ENCODE measurements around the gene SFMBT1.

The SFMBT1 gene

GRCh38 chr3:53069422-53070068 lies 23.7 kb upstream of the SFMBT1 start:
- no peak overlapping the region for H3K9ac ChIP-seq (ENCODE audit: low read length)
- 0 out of 2 replicates have a peak, but pooled peaks cover 3% of the 10 kb centered on the region for H3F3A ChIP-seq (ENCODE audit: insufficient read depth)
- no peaks in the 10 kb centered on the region for H3K27me3 ChIP-seq (ENCODE audit: low read length)
- H3K27ac ChIP-seq (ENCODE audit: low read depth, low read length) = no peak overlapping the region
- H3K9me3 ChIP-seq (ENCODE audit: insufficient read depth, low read length) = no peaks in the 10 kb centered on the region
- no peaks in the 10 kb centered on the region for H3K79me2 ChIP-seq (ENCODE audit: insufficient read depth, low read length)
- H4K20me1 ChIP-seq (ENCODE audit: low read depth, low read length) = no peaks in the 10 kb centered on the region
- TF ChIP-seq EZH2phosphoT487 (conservative IDR thresholded peaks at IDR 0.05; ENCODE audit: low read length) (no peak), CTCF (IDR thresholded peaks at IDR 0.05; ENCODE audit: insufficient read depth, low read length, poor library complexity, severe bottlenecking) (no peak)
- no peak overlapping the region for H2AFZ ChIP-seq (ENCODE audit: low read depth, low read length, severe bottlenecking)
- no peaks in the 10 kb centered on the region for H3K9me2 ChIP-seq (replicated peaks; ENCODE audit: insufficient read depth, low read length)
- no peak overlapping the region for H3K4me2 ChIP-seq (ENCODE audit: low read depth, low read length, poor library complexity, severe bottlenecking)
- no peaks in the 10 kb centered on the region for H3K36me3 ChIP-seq (ENCODE audit: low read length)
- no peak overlapping the region for H3K4me3 ChIP-seq (ENCODE audit: insufficient read depth, low read length, poor library complexity, severe bottlenecking)

DNA sequence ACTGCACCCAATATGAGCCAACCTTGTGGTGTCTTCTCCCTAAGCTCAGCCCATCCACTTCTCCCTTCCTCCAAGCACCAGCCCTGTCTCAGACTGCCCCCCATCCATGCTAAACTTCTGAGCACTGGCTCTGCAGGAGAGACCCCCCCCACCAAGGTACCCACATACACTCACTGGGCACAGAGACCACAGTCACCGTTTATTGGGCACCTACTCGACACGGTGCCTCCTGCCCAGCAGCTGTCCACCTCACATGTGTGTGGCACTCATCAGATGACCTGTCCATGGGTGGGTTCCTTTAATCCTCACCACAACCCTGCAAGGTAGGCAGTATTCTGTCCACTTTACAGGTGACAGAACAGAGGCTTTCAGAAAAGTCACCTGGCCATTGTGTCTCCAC lies 22.3 kb upstream of the SFMBT1 start:
- no peaks in the 10 kb centered on the region for H4K20me1 ChIP-seq (ENCODE audit: low read depth, low read length)
- H3K79me2 ChIP-seq (ENCODE audit: insufficient read depth, low read length) = no peaks in the 10 kb centered on the region
- no peak overlapping the region for H3K27ac ChIP-seq (ENCODE audit: low read depth, low read length)
- no peaks in the 10 kb centered on the region for H3K27me3 ChIP-seq (ENCODE audit: low read length)
- no peaks in the 10 kb centered on the region for H3K36me3 ChIP-seq (ENCODE audit: low read length)
- H3F3A ChIP-seq (ENCODE audit: insufficient read depth) = no peaks in the 10 kb centered on the region
- no peak overlapping the region for H2AFZ ChIP-seq (ENCODE audit: low read depth, low read length, severe bottlenecking)
- H3K9me2 ChIP-seq (replicated peaks; ENCODE audit: insufficient read depth, low read length) = no peaks in the 10 kb centered on the region
- H3K9ac ChIP-seq (ENCODE audit: low read length) = no peak overlapping the region
- H3K4me3 ChIP-seq (ENCODE audit: insufficient read depth, low read length, poor library complexity, severe bottlenecking) = no peak overlapping the region
- TF ChIP-seq EZH2phosphoT487 (conservative IDR thresholded peaks at IDR 0.05; ENCODE audit: low read length) (no peak), CTCF (IDR thresholded peaks at IDR 0.05; ENCODE audit: insufficient read depth, low read length, poor library complexity, severe bottlenecking) (no peak)
- no peaks in the 10 kb centered on the region for H3K9me3 ChIP-seq (ENCODE audit: insufficient read depth, low read length)
- H3K4me2 ChIP-seq (ENCODE audit: low read depth, low read length, poor library complexity, severe bottlenecking) = no peak overlapping the region

DNA sequence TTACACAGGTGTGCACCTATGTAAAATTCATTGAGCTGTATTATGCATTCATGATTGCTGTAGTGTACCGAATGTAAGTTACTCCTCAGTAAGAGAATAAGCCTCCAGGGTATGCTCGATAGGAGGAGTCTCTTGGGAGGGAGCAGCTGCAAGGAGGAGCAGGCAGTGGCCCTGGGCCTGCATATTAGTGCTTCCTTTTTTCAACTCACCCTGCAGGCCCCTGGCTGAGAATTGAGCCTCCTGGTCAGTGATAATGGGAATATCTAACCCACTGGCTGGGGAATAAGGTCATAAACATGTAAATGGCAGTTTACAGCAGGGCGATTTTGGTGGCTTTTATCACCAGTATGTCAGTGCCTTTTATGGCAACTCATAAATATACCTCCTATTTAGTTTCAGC lies 21.7 kb upstream of the SFMBT1 start:
- Histone ChIP-seq H2AFZ (ENCODE audit: low read depth, low read length, severe bottlenecking) (no peak overlapping the region), H3K4me2 (ENCODE audit: low read depth, low read length, poor library complexity, severe bottlenecking) (no peak overlapping the region), H3K27ac (ENCODE audit: low read depth, low read length) (no peak overlapping the region), H3K9ac (ENCODE audit: low read length) (no peak overlapping the region), H3K9me3 (ENCODE audit: insufficient read depth, low read length) (no peaks in the 10 kb centered on the region), H3K9me2 (replicated peaks; ENCODE audit: insufficient read depth, low read length) (no peaks in the 10 kb centered on the region), H3K79me2 (ENCODE audit: insufficient read depth, low read length) (no peaks in the 10 kb centered on the region), H3F3A (ENCODE audit: insufficient read depth) (no peaks in the 10 kb centered on the region), H4K20me1 (ENCODE audit: low read depth, low read length) (no peaks in the 10 kb centered on the region), H3K36me3 (ENCODE audit: low read length) (no peaks in the 10 kb centered on the region), H3K27me3 (ENCODE audit: low read length) (no peaks in the 10 kb centered on the region), H3K4me3 (ENCODE audit: insufficient read depth, low read length, poor library complexity, severe bottlenecking) (no peak overlapping the region)
- TF ChIP-seq EZH2phosphoT487 (conservative IDR thresholded peaks at IDR 0.05; ENCODE audit: low read length) = no peak
- no peak for TF ChIP-seq CTCF (IDR thresholded peaks at IDR 0.05; ENCODE audit: insufficient read depth, low read length, poor library complexity, severe bottlenecking)

Data from SU-DHL-6 (cell line).